HepG2 (cell line): Measurements from ENCODE around the gene VAV2. TPM values are rescaled to one million over a fixed set of nuclear protein-coding genes. Genes with fewer than 3 reads are reported as not detected.

ENCODE experiments used
- ARID2 ChIP-seq: sonication (generic); formaldehyde crosslinking; IDR thresholded peaks from 2 replicates; pipeline ENCODE4 v1.8.1; 2022; ENCODE audit warnings: mild to moderate bottlenecking, missing genetic modification reagents, borderline replicate concordance
- ATF7 ChIP-seq, 2 experiments: fragments of 450-650 bp in 1 of 2; sonication (generic) in 1 of 2; formaldehyde crosslinking in 1 of 2; IDR thresholded peaks; 2 replicates each; pipeline versions ENCODE4 v1.4.0 to v1.6.1; 2016 to 2020; ENCODE audit warnings: antibody characterized with exemption in 1 of 2, mild to moderate bottlenecking in 1 of 2, missing genetic modification reagents in 1 of 2
- CREB1 ChIP-seq, 2 experiments: fragments of 450-650 bp in 1 of 2; IDR thresholded peaks; 2 replicates each; pipeline ENCODE4 v1.6.1; 2016 to 2017; ENCODE audit warnings: control low read depth in 1 of 2, mild to moderate bottlenecking in 1 of 2, missing compliant biosample characterization in 1 of 2, missing genetic modification characterization in 1 of 2
- ERF ChIP-seq: IDR thresholded peaks from 2 replicates; pipeline ENCODE4 v1.6.1; 2018; ENCODE audit warnings: missing biosample characterization, missing genetic modification reagents
- FOXA1 ChIP-seq, 2 experiments: fragments of 450-650 bp in 1 of 2; sonication (generic) in 1 of 2; formaldehyde crosslinking in 1 of 2; IDR thresholded peaks; 2 replicates each; pipeline versions ENCODE4 v1.4.0 to v1.6.1; 2016 to 2020; ENCODE audit warnings: missing genetic modification reagents in 1 of 2
- FOXO1 ChIP-seq: sonication (generic); formaldehyde crosslinking; IDR thresholded peaks from 2 replicates; pipeline ENCODE4 v1.4.0; 2020; ENCODE audit warnings: missing genetic modification reagents
- KDM3A ChIP-seq: IDR thresholded peaks from 2 replicates; pipeline ENCODE4 v1.6.1; 2018; ENCODE audit warnings: low read depth, missing compliant biosample characterization
- LCORL ChIP-seq, 2 experiments: fragments of 450-650 bp in 1 of 2; sonication (generic) in 1 of 2; formaldehyde crosslinking in 1 of 2; IDR thresholded peaks; 2 replicates each; pipeline versions ENCODE4 v1.5.0 to v1.6.1; 2017 to 2020; ENCODE audit warnings: antibody characterized with exemption in 1 of 2, missing genetic modification reagents in 1 of 2
- MZF1 ChIP-seq: sonication (generic); formaldehyde crosslinking; IDR thresholded peaks from 2 replicates; pipeline ENCODE4 v1.8.1; 2023; ENCODE audit warnings: mild to moderate bottlenecking, missing genetic modification reagents, borderline replicate concordance
- POLR2A ChIP-seq, 2 experiments: IDR thresholded peaks; 2 replicates each; pipeline ENCODE4 v1.6.1; 2011; ENCODE audit warnings: low read depth in 2 of 2, low read length in 2 of 2, mild to moderate bottlenecking in 1 of 2, moderate library complexity in 1 of 2; ENCODE audit not compliant: insufficient read depth in 1 of 2
- SIN3A ChIP-seq: IDR thresholded peaks from 2 replicates; pipeline ENCODE4 v1.6.1; 2011; ENCODE audit warnings: low read depth, mild to moderate bottlenecking, control low read depth, low read length, borderline replicate concordance
- SP2 ChIP-seq: sonication (generic); formaldehyde crosslinking; IDR thresholded peaks from 2 replicates; pipeline ENCODE4 v1.5.1; 2020; ENCODE audit warnings: mild to moderate bottlenecking, missing genetic modification reagents
- SP5 ChIP-seq: IDR thresholded peaks from 2 replicates; pipeline ENCODE4 v1.6.1; 2016; ENCODE audit warnings: low read depth, borderline replicate concordance
- TCF7L2 ChIP-seq: IDR thresholded peaks from 2 replicates; pipeline ENCODE4 v1.6.1; 2011; ENCODE audit warnings: mild to moderate bottlenecking, low read depth, low read length, moderate library complexity
- ZMYM4 ChIP-seq: sonication (generic); formaldehyde crosslinking; IDR thresholded peaks from 2 replicates; pipeline ENCODE4 v1.8.1; 2023; ENCODE audit warnings: mild to moderate bottlenecking, missing genetic modification reagents
- ZNF441 ChIP-seq: sonication (generic); formaldehyde crosslinking; IDR thresholded peaks from 2 replicates; pipeline ENCODE4 v1.7.0; 2021; ENCODE audit warnings: missing genetic modification reagents, borderline replicate concordance
- ZNF614 ChIP-seq: IDR thresholded peaks from 2 replicates; pipeline ENCODE4 v1.6.1; 2018; ENCODE audit warnings: missing biosample characterization, missing genetic modification reagents, inconsistent platforms, borderline replicate concordance
- ZNF703 ChIP-seq: sonication (generic); formaldehyde crosslinking; IDR thresholded peaks from 2 replicates; pipeline ENCODE4 v1.5.1; 2020; ENCODE audit warnings: missing genetic modification reagents, mild to moderate bottlenecking, moderate library complexity, borderline replicate concordance
- polyA plus RNA-seq, 8 experiments: library from polyadenylated mRNA; depleted of rRNA in 3 of 8; stranded (reverse) in 7 of 8; unstranded in 1 of 8; fragments of >200 nt; fragmentation: Illumina TruSeq in 4 of 8; extraction: Trizol in 4 of 8; gene quantifications; 2 replicates each; pipeline versions ENCODE4 v1.2.1 to v1.2.3, GENCODE V29; 2011 to 2016; ENCODE audit warnings: low read depth in 4 of 8, missing spikeins in 1 of 8, mixed read lengths in 1 of 8; ENCODE audit not compliant: insufficient read depth in 1 of 8
- total RNA-seq, 5 experiments: library from RNA; depleted of rRNA; stranded (reverse); fragments of >200 nt; fragmentation: Illumina TruSeq; extraction: Trizol; gene quantifications; 2 replicates each; pipeline ENCODE4 v1.2.3, GENCODE V29; 2016; ENCODE audit warnings: low read depth in 1 of 5
- TF ChIP-seq, protein P1 (sequence below): sonication (generic); formaldehyde crosslinking; IDR thresholded peaks from 2 replicates; pipeline ENCODE4 v1.5.0; 2020; ENCODE audit warnings: mild to moderate bottlenecking, low read depth, missing genetic modification reagents, borderline replicate concordance
- TF ChIP-seq, protein P2 (sequence below): sonication (generic); formaldehyde crosslinking; IDR thresholded peaks from 2 replicates; pipeline ENCODE4 v1.8.0; 2022; ENCODE audit warnings: low read depth, missing genetic modification reagents
- TF ChIP-seq, protein P3 (sequence below): sonication (generic); formaldehyde crosslinking; IDR thresholded peaks from 2 replicates; pipeline ENCODE4 v1.8.1; 2023; ENCODE audit warnings: mild to moderate bottlenecking, missing genetic modification reagents
- TF ChIP-seq, protein P4 (sequence below): sonication (generic); formaldehyde crosslinking; IDR thresholded peaks from 2 replicates; pipeline ENCODE4 v1.4.0; 2020; ENCODE audit warnings: mild to moderate bottlenecking, missing genetic modification reagents
- TF ChIP-seq, protein P5 (sequence below): sonication (generic); formaldehyde crosslinking; IDR thresholded peaks from 2 replicates; pipeline ENCODE4 v1.4.0; 2020; ENCODE audit warnings: mild to moderate bottlenecking, low read depth, missing genetic modification reagents

VAV2 gene
- total and polyA plus RNA-seq, 2 of the 13 experiments (the other 11 are each of a cell fraction or from before 2014, with no cell fraction given): 22.5 to 22.9 TPM

DNA sequence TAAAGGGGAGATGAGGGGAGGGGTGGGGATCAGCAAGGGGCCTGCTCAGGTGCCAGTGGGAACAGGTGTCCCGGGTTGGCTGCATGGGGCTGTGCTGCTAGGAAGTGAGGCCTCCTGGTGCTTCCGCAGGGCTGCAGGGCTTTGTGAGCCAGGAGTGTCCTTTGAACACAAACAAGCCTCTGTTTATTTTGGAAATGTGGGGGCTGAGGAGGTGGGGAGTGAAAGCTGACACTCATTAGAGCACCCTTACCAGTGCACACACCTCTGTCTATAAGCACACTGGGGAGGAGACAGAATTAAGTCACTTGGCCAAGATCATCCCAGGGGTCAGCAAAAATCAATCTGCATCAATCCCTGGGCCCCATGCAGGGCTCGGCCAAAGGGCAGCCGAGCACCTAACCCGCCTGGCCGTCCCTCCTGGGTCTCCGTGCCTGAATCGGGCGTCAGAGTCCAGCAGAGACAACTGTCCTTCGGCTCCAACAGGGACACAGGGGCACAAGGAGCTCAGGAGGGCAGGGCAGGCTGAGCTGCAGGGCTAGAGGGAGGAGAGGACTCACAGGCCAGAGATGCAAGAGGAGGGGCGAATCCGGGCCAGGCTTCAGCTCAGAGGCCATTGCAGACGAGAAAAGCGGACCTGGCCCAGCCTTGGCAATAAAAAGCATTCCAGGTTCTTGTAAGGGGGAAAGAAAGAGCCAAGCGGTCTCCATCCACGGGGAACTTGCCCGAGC, 99.8 kb downstream of the VAV2 start (continued):
- TF ChIP-seq, protein P1, sequence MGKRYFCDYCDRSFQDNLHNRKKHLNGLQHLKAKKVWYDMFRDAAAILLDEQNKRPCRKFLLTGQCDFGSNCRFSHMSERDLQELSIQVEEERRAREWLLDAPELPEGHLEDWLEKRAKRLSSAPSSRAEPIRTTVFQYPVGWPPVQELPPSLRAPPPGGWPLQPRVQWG (CRISPR knock-in tag): no peak
- no peak for TF ChIP-seq ATF7 (IDR thresholded peaks at IDR 0.05)
- peak; percentile 93 for TF ChIP-seq ATF7 (CRISPR knock-in tag; IDR thresholded peaks at IDR 0.05)
- TF ChIP-seq, protein P2, sequence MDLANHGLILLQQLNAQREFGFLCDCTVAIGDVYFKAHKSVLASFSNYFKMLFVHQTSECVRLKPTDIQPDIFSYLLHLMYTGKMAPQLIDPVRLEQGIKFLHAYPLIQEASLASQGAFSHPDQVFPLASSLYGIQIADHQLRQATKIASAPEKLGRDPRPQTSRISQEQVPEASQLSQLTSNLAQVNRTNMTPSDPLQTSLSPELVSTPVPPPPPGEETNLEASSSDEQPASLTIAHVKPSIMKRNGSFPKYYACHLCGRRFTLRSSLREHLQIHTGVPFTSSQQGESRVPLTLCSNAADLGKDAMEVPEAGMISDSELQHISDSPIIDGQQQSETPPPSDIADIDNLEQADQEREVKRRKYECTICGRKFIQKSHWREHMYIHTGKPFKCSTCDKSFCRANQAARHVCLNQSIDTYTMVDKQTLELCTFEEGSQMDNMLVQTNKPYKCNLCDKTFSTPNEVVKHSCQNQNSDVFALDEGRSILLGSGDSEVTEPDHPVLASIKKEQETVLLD (CRISPR knock-in tag): peak; percentile 70
- peak; percentile 43; the same call in 1 of the 2 replicates for TF ChIP-seq CREB1 (IDR thresholded peaks at IDR 0.05)
- TF ChIP-seq CREB1 (CRISPR knock-in tag; IDR thresholded peaks at IDR 0.05): no peak
- TF ChIP-seq, protein P3, sequence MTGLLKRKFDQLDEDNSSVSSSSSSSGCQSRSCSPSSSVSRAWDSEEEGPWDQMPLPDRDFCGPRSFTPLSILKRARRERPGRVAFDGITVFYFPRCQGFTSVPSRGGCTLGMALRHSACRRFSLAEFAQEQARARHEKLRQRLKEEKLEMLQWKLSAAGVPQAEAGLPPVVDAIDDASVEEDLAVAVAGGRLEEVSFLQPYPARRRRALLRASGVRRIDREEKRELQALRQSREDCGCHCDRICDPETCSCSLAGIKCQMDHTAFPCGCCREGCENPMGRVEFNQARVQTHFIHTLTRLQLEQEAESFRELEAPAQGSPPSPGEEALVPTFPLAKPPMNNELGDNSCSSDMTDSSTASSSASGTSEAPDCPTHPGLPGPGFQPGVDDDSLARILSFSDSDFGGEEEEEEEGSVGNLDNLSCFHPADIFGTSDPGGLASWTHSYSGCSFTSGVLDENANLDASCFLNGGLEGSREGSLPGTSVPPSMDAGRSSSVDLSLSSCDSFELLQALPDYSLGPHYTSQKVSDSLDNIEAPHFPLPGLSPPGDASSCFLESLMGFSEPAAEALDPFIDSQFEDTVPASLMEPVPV (CRISPR knock-in tag): peak; percentile 95
- TF ChIP-seq SP2 (CRISPR knock-in tag): no peak
- TF ChIP-seq KDM3A (CRISPR knock-in tag): peak; percentile 98
- peak; percentile 70; the same call in 1 of the 2 replicates for TF ChIP-seq ZMYM4 (CRISPR knock-in tag)
- no peak for TF ChIP-seq TCF7L2
- TF ChIP-seq, protein P4, sequence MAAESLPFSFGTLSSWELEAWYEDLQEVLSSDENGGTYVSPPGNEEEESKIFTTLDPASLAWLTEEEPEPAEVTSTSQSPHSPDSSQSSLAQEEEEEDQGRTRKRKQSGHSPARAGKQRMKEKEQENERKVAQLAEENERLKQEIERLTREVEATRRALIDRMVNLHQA: no peak
- TF ChIP-seq ZNF441 (CRISPR knock-in tag): peak; percentile 87
- TF ChIP-seq ZNF614 (CRISPR knock-in tag): peak; percentile 98
- peak in 1 of 2 experiments; percentile 82; a peak in 2 of 4 replicates for TF ChIP-seq POLR2A (IDR thresholded peaks at IDR 0.05; ENCODE audit: insufficient read depth in 1 of 2, low read depth in 2 of 2, low read length in 2 of 2)
- peak; percentile 99 for TF ChIP-seq SP5
- peak; percentile 97 for TF ChIP-seq FOXO1 (CRISPR knock-in tag)
- TF ChIP-seq, protein P5, sequence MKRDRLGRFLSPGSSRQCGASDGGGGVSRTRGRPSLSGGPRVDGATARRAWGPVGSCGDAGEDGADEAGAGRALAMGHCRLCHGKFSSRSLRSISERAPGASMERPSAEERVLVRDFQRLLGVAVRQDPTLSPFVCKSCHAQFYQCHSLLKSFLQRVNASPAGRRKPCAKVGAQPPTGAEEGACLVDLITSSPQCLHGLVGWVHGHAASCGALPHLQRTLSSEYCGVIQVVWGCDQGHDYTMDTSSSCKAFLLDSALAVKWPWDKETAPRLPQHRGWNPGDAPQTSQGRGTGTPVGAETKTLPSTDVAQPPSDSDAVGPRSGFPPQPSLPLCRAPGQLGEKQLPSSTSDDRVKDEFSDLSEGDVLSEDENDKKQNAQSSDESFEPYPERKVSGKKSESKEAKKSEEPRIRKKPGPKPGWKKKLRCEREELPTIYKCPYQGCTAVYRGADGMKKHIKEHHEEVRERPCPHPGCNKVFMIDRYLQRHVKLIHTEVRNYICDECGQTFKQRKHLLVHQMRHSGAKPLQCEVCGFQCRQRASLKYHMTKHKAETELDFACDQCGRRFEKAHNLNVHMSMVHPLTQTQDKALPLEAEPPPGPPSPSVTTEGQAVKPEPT: no peak
- peak; percentile 88 for TF ChIP-seq FOXA1 (IDR thresholded peaks at IDR 0.05)
- peak; percentile 96 for TF ChIP-seq FOXA1 (CRISPR knock-in tag; IDR thresholded peaks at IDR 0.05)
- peak; percentile 94 for TF ChIP-seq ERF
- TF ChIP-seq LCORL (IDR thresholded peaks at IDR 0.05): 0 out of 2 replicates have a peak, but pooled peaks have one; percentile 51
- peak; percentile 100 for TF ChIP-seq LCORL (CRISPR knock-in tag; IDR thresholded peaks at IDR 0.05)
- peak; percentile 98 for TF ChIP-seq ZNF703 (CRISPR knock-in tag)
- TF ChIP-seq ARID2: peak; percentile 89
- TF ChIP-seq SIN3A: peak; percentile 61; the same call in 1 of the 2 replicates
- TF ChIP-seq MZF1: no peak
